ENCODE results near the gene PSMD11. TPM values are rescaled to one million over a fixed set of nuclear protein-coding genes. Genes with fewer than 3 reads are reported as not detected.

PSMD11 gene
- total RNA-seq, 4 donors from 2014 or later = 41.7 to 68.7 (median 64.9) TPM

GRCh38 chr17:32490101-32490482, 45.8 kb downstream of the PSMD11 start:
- Histone ChIP-seq H3K4me1 (peaks cover 0 to 24% (median 10%) of the 10 kb centered on the region in 3 donors), H3K9me3 (no peaks in the 10 kb centered on the region), H3K36me3 (peaks cover 0 to 5% of the 10 kb centered on the region in 2 donors), H3K27ac (no peak overlapping the region), H3K27me3 (no peaks in the 10 kb centered on the region), H3K4me3 (no peak overlapping the region)
- WGBS, 2 donors (ENCODE audit: low coverage in 1 of 2) = 65 to 77% methylated on average over 4 to 8 of the region's 16 CpGs
- TF ChIP-seq EP300 (IDR thresholded peaks at IDR 0.05) (no peak), CTCF (IDR thresholded peaks at IDR 0.05) (no peak), POLR2AphosphoS5 (IDR thresholded peaks at IDR 0.05) (no peak), POLR2A (IDR thresholded peaks at IDR 0.05) (no peak)
- no peak for ATAC-seq

DNA sequence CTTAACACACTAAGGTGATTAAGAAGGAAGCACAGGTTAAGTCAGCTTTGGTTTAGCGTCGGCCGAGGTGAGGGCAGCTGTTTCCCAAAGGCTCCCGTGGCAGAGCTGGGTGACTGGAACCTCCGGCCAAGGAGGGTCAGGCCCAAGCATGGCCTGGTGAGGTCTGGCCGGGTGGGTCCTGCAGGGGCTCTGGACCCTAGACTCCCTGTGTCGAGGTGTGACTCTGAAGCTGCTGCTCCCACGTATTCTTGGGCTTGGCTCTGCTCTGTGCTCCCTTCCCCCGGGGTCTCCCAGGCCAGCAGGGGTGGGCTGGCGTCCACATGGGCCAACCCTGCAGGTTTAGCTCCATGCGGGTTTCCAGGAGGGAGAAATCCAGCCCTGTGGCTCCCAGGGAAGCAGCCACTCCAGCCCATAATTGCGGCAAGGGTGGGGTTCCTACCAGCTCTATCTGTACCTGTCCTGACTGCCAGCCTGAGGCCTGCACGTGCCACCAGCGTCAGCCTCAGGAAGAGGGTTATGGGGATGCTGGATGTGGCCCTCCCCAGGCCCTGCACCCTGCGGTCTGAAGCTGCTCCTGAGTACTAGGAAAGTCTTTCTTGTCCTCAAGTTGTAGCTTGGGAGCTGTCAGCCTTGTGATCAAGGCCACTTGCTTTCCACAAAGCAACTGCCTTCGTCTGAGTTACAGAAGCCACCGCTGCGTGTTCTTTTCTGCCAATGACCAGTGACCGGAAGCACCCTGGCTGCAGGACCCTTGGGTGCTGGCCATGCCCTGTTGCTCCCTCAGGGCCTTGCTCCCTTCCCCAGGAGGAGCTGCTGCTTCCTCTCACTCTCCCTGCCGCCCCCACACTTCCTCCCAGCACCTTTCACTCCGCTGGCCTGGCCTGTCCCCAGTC, 47.3 kb downstream of the PSMD11 start:
- Histone ChIP-seq H3K9me3 (no peaks in the 10 kb centered on the region), H3K4me3 (no peak overlapping the region), H3K27ac (no peak overlapping the region), H3K36me3 (peaks cover 0 to 5% of the 10 kb centered on the region in 2 donors), H3K27me3 (no peaks in the 10 kb centered on the region), H3K4me1 (peaks cover 0 to 23% (median 6%) of the 10 kb centered on the region in 3 donors)
- TF ChIP-seq POLR2A (IDR thresholded peaks at IDR 0.05) (no peak), CTCF (IDR thresholded peaks at IDR 0.05) (no peak), EP300 (IDR thresholded peaks at IDR 0.05) (no peak), POLR2AphosphoS5 (IDR thresholded peaks at IDR 0.05) (no peak)
- no peak for ATAC-seq
- 85 to 87% methylated on average over 3 to 9 of the region's 21 CpGs for WGBS, 2 donors (ENCODE audit: low coverage in 1 of 2)

DNA sequence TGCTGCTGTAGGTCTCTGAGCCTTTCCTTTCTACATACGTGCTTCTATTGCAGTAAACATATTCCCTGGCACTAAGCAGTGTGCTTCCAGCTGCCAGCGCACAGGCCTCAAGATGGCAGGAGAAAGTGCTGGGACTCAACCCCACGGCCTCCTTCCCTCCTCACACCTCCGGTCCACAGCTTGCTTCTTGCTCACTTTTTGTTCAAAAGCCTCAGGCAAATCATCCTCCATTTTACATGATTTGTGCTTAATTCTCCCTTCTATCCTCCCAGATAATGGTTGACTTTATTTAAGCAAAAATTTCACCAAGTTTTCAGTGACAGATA, 47.9 kb downstream of the PSMD11 start:
- Histone ChIP-seq H3K27ac (no peak overlapping the region), H3K9me3 (no peaks in the 10 kb centered on the region), H3K27me3 (no peaks in the 10 kb centered on the region), H3K4me1 (peaks cover 0 to 22% (median 6%) of the 10 kb centered on the region in 3 donors), H3K4me3 (no peak overlapping the region), H3K36me3 (peaks cover 0 to 5% of the 10 kb centered on the region in 2 donors)
- TF ChIP-seq EP300 (IDR thresholded peaks at IDR 0.05) (no peak), POLR2AphosphoS5 (IDR thresholded peaks at IDR 0.05) (no peak), POLR2A (IDR thresholded peaks at IDR 0.05) (no peak), CTCF (IDR thresholded peaks at IDR 0.05) (no peak)
- no peak for ATAC-seq
- WGBS, 2 donors (ENCODE audit: low coverage in 1 of 2) = 75 to 90% methylated on average over 3 to 4 of the region's 4 CpGs

DNA sequence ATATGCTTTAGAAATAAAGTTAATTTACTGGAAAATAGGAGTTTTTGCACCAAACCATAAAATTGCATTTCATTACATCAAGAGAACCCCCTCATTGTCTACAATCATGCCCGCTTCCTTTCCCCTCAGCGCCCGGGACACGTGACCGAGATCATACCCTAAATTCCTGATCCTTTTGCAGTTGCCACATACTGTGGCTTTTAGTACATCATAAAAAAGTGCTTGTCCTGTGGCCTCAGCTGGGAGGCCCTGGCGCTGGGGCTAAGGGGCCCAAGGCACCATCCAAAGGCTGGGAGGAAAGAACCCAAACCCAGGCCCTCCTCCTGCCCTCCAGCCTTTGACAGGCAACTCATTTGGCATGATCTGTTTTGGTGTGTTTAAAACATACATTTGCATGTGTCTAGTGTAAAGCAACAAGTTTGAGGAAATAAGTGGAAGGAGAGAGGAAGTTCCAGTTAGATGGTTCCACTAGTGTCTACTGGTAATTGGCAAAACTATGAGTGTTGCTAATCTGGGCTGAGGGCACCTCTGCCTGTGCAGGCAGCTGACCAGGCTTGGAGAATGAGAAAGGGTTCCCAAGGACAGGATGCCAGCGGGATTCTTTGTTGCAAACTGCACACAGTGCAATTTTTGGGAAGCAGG, 48.5 kb downstream of the PSMD11 start:
- no peak for ATAC-seq
- H3K9me3 ChIP-seq = no peaks in the 10 kb centered on the region
- H3K27ac ChIP-seq = no peak overlapping the region
- H3K4me3 ChIP-seq = no peak overlapping the region
- TF ChIP-seq POLR2A (IDR thresholded peaks at IDR 0.05) (no peak), CTCF (IDR thresholded peaks at IDR 0.05) (no peak), POLR2AphosphoS5 (IDR thresholded peaks at IDR 0.05) (no peak), EP300 (IDR thresholded peaks at IDR 0.05) (no peak)
- peaks cover 0 to 17% (median 2%) of the 10 kb centered on the region in 3 donors for H3K4me1 ChIP-seq
- H3K27me3 ChIP-seq = no peaks in the 10 kb centered on the region
- WGBS, 2 donors (ENCODE audit: low coverage in 1 of 2) = 88 to 96% methylated on average over 6 to 7 of the region's 7 CpGs
- H3K36me3 ChIP-seq = peaks cover 0 to 5% of the 10 kb centered on the region in 2 donors

All from gastroesophageal sphincter (tissue), 4 donors.